ELF-1 (cell line): ENCODE results near the gene MRTFB.
"Not testable (repeated sequence)": the region's sequence is repeated elsewhere in the genome, so short reads cannot be mapped to it uniquely, and the experiment has no call there.

Experiments used
- DNase-seq: peaks from one replicate; pipeline ENCODE4 v3.0.0-alpha.2; 2016; ENCODE audit warnings: low read depth, low spot score

MRTFB gene

GRCh38 chr16:14132696-14133048, 61.6 kb downstream of the MRTFB start:
- DNase-seq, result no peak

GRCh38 chr16:14133907-14134306, 62.8 kb downstream of the MRTFB start:
- no peak for DNase-seq

- DNase-seq, result no peak
These were observed 64.6 kb downstream of the MRTFB start for GRCh38 chr16:14135704-14136103.

GRCh38 chr16:14139872-14140271, 68.8 kb downstream of the MRTFB start:
- no peak for DNase-seq

- DNase-seq, result no peak
These were observed 69.8 kb downstream of the MRTFB start for GRCh38 chr16:14140923-14141322.

- DNase-seq, result no peak
These were observed 75.3 kb downstream of the MRTFB start for GRCh38 chr16:14146445-14146844.

- DNase-seq, result no peak
These were observed 76.9 kb downstream of the MRTFB start for GRCh38 chr16:14148016-14148415.

- no peak for DNase-seq
These were observed 77.5 kb downstream of the MRTFB start for GRCh38 chr16:14148569-14148968.

GRCh38 chr16:14150796-14151195, 79.7 kb downstream of the MRTFB start:
- no peak for DNase-seq

GRCh38 chr16:14151256-14152030, 80.3 kb downstream of the MRTFB start:
- DNase-seq, result no peak

GRCh38 chr16:14155572-14156190, 84.6 kb downstream of the MRTFB start:
- peak; percentile 60 for DNase-seq

GRCh38 chr16:14164916-14165662, 94.0 kb downstream of the MRTFB start:
- DNase-seq, result no peak

GRCh38 chr16:14168146-14168545, 97.0 kb downstream of the MRTFB start:
- DNase-seq, result no peak

GRCh38 chr16:14172200-14172809, 101.2 kb downstream of the MRTFB start:
- no peak for DNase-seq

GRCh38 chr16:14175086-14175485, 104.0 kb downstream of the MRTFB start:
- DNase-seq, result no peak

GRCh38 chr16:14177704-14178103, 106.6 kb downstream of the MRTFB start:
- no peak for DNase-seq

- DNase-seq, result no peak
These were observed 108.0 kb downstream of the MRTFB start for GRCh38 chr16:14179116-14179515.

GRCh38 chr16:14180481-14180944, 109.4 kb downstream of the MRTFB start:
- DNase-seq, result peak; percentile 60

- no peak for DNase-seq
These were observed 110.4 kb downstream of the MRTFB start for GRCh38 chr16:14181371-14182050.

GRCh38 chr16:14182999-14183398, 111.9 kb downstream of the MRTFB start:
- no peak for DNase-seq

- DNase-seq, result not testable (repeated sequence)
These were observed 112.8 kb downstream of the MRTFB start for GRCh38 chr16:14183962-14184361.
